Cardiac septum (tissue), 1 donor: ENCODE measurements around the gene EPHB1. TPM values are rescaled to one million over a fixed set of nuclear protein-coding genes. Genes with fewer than 3 reads are reported as not detected.
A peak's percentile ranks its signal among the peaks of the same experiment; 100 is the strongest.

Experiments used
- DNase-seq: peaks from one replicate; pipeline ENCODE4 v3.0.0-alpha.2; 2020; ENCODE audit warnings: low spot score
- intact Hi-C: fragments of 100-400 bp; cut with DNase I; formaldehyde crosslinking; loops from one replicate; pipeline ENCODE4 v1.14.0; 2022
- total RNA-seq: library from RNA; stranded (reverse); fragmentation: NEBNext Ultra II Directional; extraction: Animal tissue kit (Norgen Biotek cat#: 25700); gene quantifications from one replicate; pipeline ENCODE4 v1.2.1, GENCODE V29; 2021
- donor health status: DM: no; HTN: no; CAD: no.

Gene EPHB1
- total RNA-seq, 1 donor from 2014 or later, result 1.1 TPM

- DNase-seq, result no peak
- intact Hi-C loops, result no loop called here
Measured at GRCh38 chr3:134836921-134837320, 41.9 kb downstream of the EPHB1 start.

GRCh38 chr3:134838599-134838998 lies 43.5 kb downstream of the EPHB1 start:
- intact Hi-C loops, result no loop called here
- DNase-seq, result no peak

GRCh38 chr3:134839422-134839821 lies 44.4 kb downstream of the EPHB1 start:
- intact Hi-C loops, result no loop called here
- DNase-seq, result no peak

GRCh38 chr3:134839990-134840389 lies 44.9 kb downstream of the EPHB1 start:
- no peak for DNase-seq
- intact Hi-C loops, result no loop called here

- intact Hi-C loops, result no loop called here
- DNase-seq, result no peak
Measured at GRCh38 chr3:134840459-134840858, 45.4 kb downstream of the EPHB1 start.

GRCh38 chr3:134846084-134846483 lies 51.0 kb downstream of the EPHB1 start:
- DNase-seq, result peak; percentile 14
- intact Hi-C loops, result no loop called here

GRCh38 chr3:134846911-134847317 lies 51.9 kb downstream of the EPHB1 start:
- DNase-seq, result peak; percentile 62

GRCh38 chr3:134847349-134847748 lies 52.3 kb downstream of the EPHB1 start:
- intact Hi-C loops, result no loop called here
- peak; percentile 17 for DNase-seq

More at GRCh38 chr3:134846911-134847317, 51.9 kb downstream of the EPHB1 start:
- intact Hi-C loops, result no loop called here

- intact Hi-C loops, result no loop called here
- peak; percentile 39 for DNase-seq
Measured at GRCh38 chr3:134849561-134849960, 54.5 kb downstream of the EPHB1 start.

- intact Hi-C loops, result no loop called here
- DNase-seq, result peak; percentile 75
Measured at GRCh38 chr3:134850761-134851160, 55.7 kb downstream of the EPHB1 start.

GRCh38 chr3:134852132-134852531 lies 57.1 kb downstream of the EPHB1 start:
- intact Hi-C loops, result no loop called here
- no peak for DNase-seq

GRCh38 chr3:134852893-134853351 lies 57.9 kb downstream of the EPHB1 start:
- intact Hi-C loops, result no loop called here
- DNase-seq, result no peak

- intact Hi-C loops, result no loop called here
- DNase-seq, result no peak
Measured at GRCh38 chr3:134854254-134854653, 59.2 kb downstream of the EPHB1 start.

- intact Hi-C loops, result no loop called here
- DNase-seq, result peak; percentile 50
Measured at GRCh38 chr3:134857356-134857755, 62.3 kb downstream of the EPHB1 start.

GRCh38 chr3:134857776-134858362 lies 62.8 kb downstream of the EPHB1 start:
- intact Hi-C loops, result no loop called here
- peak; percentile 24 for DNase-seq

- intact Hi-C loops, result no loop called here
- DNase-seq, result peak; percentile 29
Measured at GRCh38 chr3:134858441-134859035, 63.5 kb downstream of the EPHB1 start.

GRCh38 chr3:134859341-134859740 lies 64.3 kb downstream of the EPHB1 start:
- peak; percentile 49 for DNase-seq
- intact Hi-C loops, result no loop called here

GRCh38 chr3:134860141-134860540 lies 65.1 kb downstream of the EPHB1 start:
- intact Hi-C loops, result no loop called here
- peak; percentile 12 for DNase-seq

GRCh38 chr3:134863915-134864314 lies 68.9 kb downstream of the EPHB1 start:
- intact Hi-C loops, result no loop called here

GRCh38 chr3:134864636-134865035 lies 69.6 kb downstream of the EPHB1 start:
- intact Hi-C loops, result no loop called here
- DNase-seq, result peak; percentile 75

More at GRCh38 chr3:134863915-134864314, 68.9 kb downstream of the EPHB1 start:
- peak; percentile 35 for DNase-seq

GRCh38 chr3:134867277-134867676 lies 72.2 kb downstream of the EPHB1 start:
- intact Hi-C loops, result no loop called here

More at GRCh38 chr3:134867277-134867676, 72.2 kb downstream of the EPHB1 start:
- peak; percentile 55 for DNase-seq
